Large intestine (tissue), 12 donors: ENCODE results near the gene NFE2. TPM values are rescaled to one million over a fixed set of nuclear protein-coding genes. Genes with fewer than 3 reads are reported as not detected.

Source experiments
- DNase-seq, 2 donors: peaks; one replicate each; pipeline versions ENCODE4 v3.0.0 to v3.0.0-alpha.2; 2013
- H3K27ac ChIP-seq: one replicate; pipeline ENCODE4 v1.5.1; 2013; ENCODE audit warnings: low read length
- H3K27me3 ChIP-seq: 2 replicates; pipeline ENCODE4 v1.6.1; 2013; ENCODE audit warnings: low read length; ENCODE audit not compliant: control insufficient read depth, insufficient read depth
- H3K36me3 ChIP-seq: 2 replicates; pipeline ENCODE4 v1.6.1; 2013; ENCODE audit warnings: low read length; ENCODE audit not compliant: control insufficient read depth, insufficient read depth
- H3K4me1 ChIP-seq: one replicate; pipeline ENCODE4 v1.6.1; 2013; ENCODE audit warnings: low read length; ENCODE audit not compliant: control insufficient read depth, insufficient read depth
- H3K4me3 ChIP-seq: one replicate; pipeline ENCODE4 v1.5.1; 2013; ENCODE audit warnings: low read length
- H3K9me3 ChIP-seq: one replicate; pipeline ENCODE4 v1.6.1; 2013; ENCODE audit warnings: mild to moderate bottlenecking, low read depth, low read length, moderate library complexity; ENCODE audit not compliant: control insufficient read depth
- WGBS: methylation state at CpG from one replicate; pipeline ENCODE4 v1.1.5; 2013; ENCODE audit warnings: low lambda C conversion rate; ENCODE audit not compliant: insufficient coverage; 5-methylcytosine and 5-hydroxymethylcytosine counted together
- long read RNA-seq, 11 donors: transcript quantifications; one replicate each; lab custom pipeline, GENCODE V29; 2026
- polyA plus RNA-seq: library from polyadenylated mRNA; unstranded; fragments of 120-200 nt; gene quantifications from one replicate; pipeline ENCODE4 v1.2.1, GENCODE V29; 2013

NFE2 gene
- 2.1 TPM for polyA plus RNA-seq
- long read RNA-seq, donor 1: 0 reads
- long read RNA-seq, donor 2: 0 reads
- long read RNA-seq, donor 3: 0 reads
- long read RNA-seq, donor 4: 0 reads
- long read RNA-seq, donor 5: 0 reads
- long read RNA-seq, donor 6, partial matches to known transcripts: 0 of 1 reads
- long read RNA-seq, donor 6, other reads (novel, unspliced or antisense): 0 of 1 reads
- long read RNA-seq, donor 7: 0 reads
- long read RNA-seq, donor 8, partial matches to known transcripts: 0 of 1 reads
- long read RNA-seq, donor 8, other reads (novel, unspliced or antisense): 0 of 1 reads
- long read RNA-seq, donor 9: 0 reads
- long read RNA-seq, donor 10: 0 reads
- long read RNA-seq, donor 11: 0 reads

DNA sequence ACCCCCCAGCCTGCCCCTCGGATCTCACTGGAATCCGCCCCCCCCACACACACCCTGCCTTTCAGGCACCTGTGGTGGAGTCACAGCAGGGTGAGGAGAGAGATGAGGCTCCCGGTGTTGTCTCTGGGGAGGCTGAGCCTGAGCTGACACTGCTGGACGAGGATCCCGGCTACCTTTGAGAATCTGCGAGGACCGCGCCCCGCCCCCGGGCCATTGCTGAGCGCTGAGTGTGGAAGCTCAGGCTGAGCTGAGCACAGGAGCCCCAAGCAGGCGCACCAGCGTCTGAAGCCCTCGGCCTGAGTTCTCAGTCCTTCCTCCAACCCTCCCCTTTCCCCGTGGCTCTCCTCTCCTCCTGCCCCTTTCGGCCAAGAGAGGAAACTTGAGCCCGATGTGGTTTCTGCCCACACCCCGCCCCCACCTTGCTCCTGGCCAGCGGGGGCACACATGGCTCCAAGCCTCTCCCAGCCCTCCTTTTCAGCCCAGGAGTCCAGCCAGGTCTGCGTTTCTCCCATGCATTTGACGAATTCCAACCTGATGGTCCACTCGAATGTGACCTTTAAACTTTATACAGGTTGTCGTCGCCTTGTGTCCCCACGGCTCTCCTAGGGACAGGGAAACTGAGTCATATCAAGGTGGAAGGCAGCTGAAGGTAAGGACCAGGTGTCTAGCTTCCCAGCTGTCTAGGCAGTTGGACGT lies at the start of gene NFE2:
TSS of gene NFE2 (minus strand) at position 284 of the 696 bp plus-strand sequence. CDS start 5,767 bp downstream, outside the sequence.
- H3K36me3 ChIP-seq: no peaks in the 10 kb centered on the region
- H3K27me3 ChIP-seq: peaks cover 20% of the 10 kb centered on the region
- no peaks in the 10 kb centered on the region for H3K9me3 ChIP-seq
- peak within 1 kb of the TSS; percentile 30 for H3K4me3 ChIP-seq
- peaks cover 31% of the 10 kb centered on the region for H3K4me1 ChIP-seq
- H3K27ac ChIP-seq: no peak within 1 kb of the TSS
- DNase-seq: peak; percentile 28 to 50
- 0% methylated on average over 1 of the region's 26 CpGs for WGBS

DNA sequence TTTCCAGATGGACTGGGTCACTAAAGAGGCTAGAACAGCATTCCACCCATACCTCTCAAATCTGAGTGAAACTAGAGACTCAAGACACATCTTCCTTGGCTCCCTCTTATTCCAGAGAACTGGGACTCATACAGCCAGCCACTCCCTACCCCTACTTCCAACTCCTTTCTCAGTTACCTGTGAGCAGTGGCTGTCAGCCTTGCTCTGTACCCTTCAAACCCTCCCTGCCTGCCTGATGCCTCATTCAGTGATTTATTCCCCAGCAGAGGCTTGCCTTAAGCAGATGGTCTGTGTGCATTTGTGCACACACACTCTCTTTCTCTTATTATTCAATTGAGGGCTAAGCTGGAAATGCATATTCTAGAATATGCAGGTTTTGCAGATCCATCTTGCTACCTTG lies 48.9 kb upstream of the NFE2 start:
- Histone ChIP-seq H3K36me3 (peaks cover 66% of the 10 kb centered on the region), H3K27me3 (no peaks in the 10 kb centered on the region), H3K27ac (no peak overlapping the region), H3K9me3 (no peaks in the 10 kb centered on the region), H3K4me1 (peaks cover 5% of the 10 kb centered on the region), H3K4me3 (no peak overlapping the region)
- DNase-seq: no peak

GRCh38 chr12:54349036-54349435 lies 48.2 kb upstream of the NFE2 start:
- DNase-seq: no peak
- WGBS: 92% methylated on average over 2 of the region's 4 CpGs
- Histone ChIP-seq H3K4me1 (peaks cover 5% of the 10 kb centered on the region), H3K9me3 (no peaks in the 10 kb centered on the region), H3K4me3 (no peak overlapping the region), H3K27me3 (no peaks in the 10 kb centered on the region), H3K27ac (no peak overlapping the region), H3K36me3 (peaks cover 67% of the 10 kb centered on the region)

DNA sequence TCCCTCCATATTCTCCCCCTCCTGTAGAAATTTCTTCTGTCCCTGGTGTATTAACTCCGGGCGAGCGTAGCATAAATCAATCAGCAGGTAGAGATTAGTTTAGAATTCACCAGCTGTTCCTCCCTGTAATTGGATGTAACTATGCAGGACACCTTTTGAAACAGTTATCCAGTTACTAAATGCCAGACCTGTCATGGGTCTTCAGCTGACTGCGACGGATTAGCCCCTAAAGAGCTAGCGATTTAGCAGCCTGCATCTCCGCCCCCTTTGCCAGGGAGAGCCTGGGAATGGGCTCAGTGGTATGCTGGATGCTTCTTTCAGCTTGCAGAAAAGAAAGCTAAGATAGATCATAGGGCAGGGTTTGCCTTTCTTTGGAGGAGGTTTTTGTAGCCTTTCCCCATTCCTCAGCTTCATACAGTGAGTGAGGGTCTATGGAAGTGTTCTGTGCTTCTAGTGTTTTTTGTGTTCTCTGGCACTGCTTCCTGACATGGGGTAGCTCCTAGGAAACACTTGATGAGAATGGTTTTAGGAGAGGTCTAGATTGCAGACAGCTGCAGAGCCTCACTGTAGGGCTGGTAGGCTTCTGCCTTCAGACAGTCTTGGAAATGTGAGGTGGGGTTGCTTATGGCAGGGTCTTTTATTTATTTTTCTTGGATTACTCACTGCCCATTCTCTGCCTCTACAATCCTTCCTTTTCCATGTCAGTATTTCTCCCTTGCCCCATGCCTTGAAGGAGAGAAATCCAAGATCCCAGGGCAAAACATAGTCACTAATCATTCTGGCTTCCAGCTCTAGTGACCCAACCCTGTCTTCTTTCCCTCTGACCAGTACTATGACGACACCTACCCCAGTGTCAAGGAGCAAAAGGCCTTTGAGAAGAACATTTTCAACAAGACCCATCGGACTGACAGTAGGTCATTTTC lies 40.8 kb upstream of the NFE2 start:
- no CpG with 5 or more reads among the region's 9 CpGs for WGBS
- DNase-seq: no peak
- peaks cover 20% of the 10 kb centered on the region for H3K4me1 ChIP-seq
- H3K9me3 ChIP-seq: no peaks in the 10 kb centered on the region
- peaks cover 55% of the 10 kb centered on the region for H3K36me3 ChIP-seq
- no peaks in the 10 kb centered on the region for H3K27me3 ChIP-seq
- H3K4me3 ChIP-seq: no peak overlapping the region
- no peak overlapping the region for H3K27ac ChIP-seq

- Histone ChIP-seq H3K4me1 (peaks cover 20% of the 10 kb centered on the region), H3K27me3 (no peaks in the 10 kb centered on the region), H3K36me3 (peaks cover 49% of the 10 kb centered on the region), H3K9me3 (no peaks in the 10 kb centered on the region), H3K4me3 (no peak overlapping the region), H3K27ac (no peak overlapping the region)
- DNase-seq: peak in 1 of 2 donors; percentile 54
- 17% methylated on average over 1 of the region's 7 CpGs for WGBS
Observed at GRCh38 chr12:54340846-54341245, 40.0 kb upstream of the NFE2 start.

- no peak overlapping the region for H3K27ac ChIP-seq
- 100% methylated on average over 1 of the region's 4 CpGs for WGBS
Observed at GRCh38 chr12:54338698-54339296, 38.0 kb upstream of the NFE2 start.

DNA sequence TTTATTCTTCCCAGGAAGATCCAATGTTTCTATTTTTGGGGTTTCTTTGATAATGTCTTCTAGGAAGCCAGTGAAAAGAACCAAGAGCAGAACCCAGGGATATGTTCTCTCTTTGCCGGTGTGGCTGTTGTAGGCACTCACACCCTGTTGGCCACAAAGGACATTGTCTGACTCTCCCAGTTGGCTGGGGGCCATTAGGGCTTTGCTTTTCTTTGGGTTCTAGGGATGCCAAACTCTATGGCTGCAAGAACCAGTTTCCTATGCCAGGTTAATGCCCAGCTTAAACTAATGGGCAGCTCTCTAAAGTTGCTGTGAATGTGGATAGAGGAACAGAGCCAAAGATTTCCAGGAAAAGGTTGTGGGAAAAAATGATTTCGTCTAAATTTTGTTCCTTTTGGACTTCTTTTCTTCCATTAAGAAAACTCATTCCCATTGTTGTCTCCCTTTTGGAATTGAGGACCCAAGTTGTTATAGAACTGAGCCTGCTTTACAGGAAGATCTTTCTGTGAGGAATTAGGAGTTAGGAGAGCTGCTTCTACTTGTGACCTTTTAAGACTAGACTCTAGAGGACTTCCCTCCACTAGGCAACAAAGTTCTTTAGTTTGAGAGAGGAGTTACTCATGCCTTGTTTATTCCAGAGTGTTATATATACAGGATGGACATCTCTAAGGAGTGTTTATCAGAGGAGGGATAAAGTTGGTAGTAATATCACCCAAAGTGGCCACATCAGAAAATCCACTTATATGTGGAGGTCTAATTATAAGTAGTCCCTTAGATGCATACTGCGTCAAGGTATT lies 37.2 kb upstream of the NFE2 start:
- peaks cover 20% of the 10 kb centered on the region for H3K4me1 ChIP-seq

More at GRCh38 chr12:54338698-54339296, 38.0 kb upstream of the NFE2 start:
- no peaks in the 10 kb centered on the region for H3K9me3 ChIP-seq
- H3K36me3 ChIP-seq: peaks cover 38% of the 10 kb centered on the region
- no peak overlapping the region for H3K4me3 ChIP-seq
- no peak for DNase-seq
- H3K4me1 ChIP-seq: peaks cover 20% of the 10 kb centered on the region
- no peaks in the 10 kb centered on the region for H3K27me3 ChIP-seq

GRCh38 chr12:54337280-54337842 lies 36.5 kb upstream of the NFE2 start:
- Histone ChIP-seq H3K27me3 (no peaks in the 10 kb centered on the region), H3K4me3 (no peak overlapping the region), H3K4me1 (peaks cover 20% of the 10 kb centered on the region), H3K9me3 (no peaks in the 10 kb centered on the region), H3K27ac (peak overlapping the region; percentile 44), H3K36me3 (peaks cover 24% of the 10 kb centered on the region)
- peak in 1 of 2 donors; percentile 50 for DNase-seq
- WGBS: no CpG with 5 or more reads among the region's 3 CpGs

More for the DNA sequence above, 37.2 kb upstream of the NFE2 start:
- no peak for DNase-seq
- Histone ChIP-seq H3K27ac (peak overlapping the region; percentile 44), H3K36me3 (peaks cover 31% of the 10 kb centered on the region), H3K4me3 (no peak overlapping the region), H3K9me3 (no peaks in the 10 kb centered on the region), H3K27me3 (no peaks in the 10 kb centered on the region)
- WGBS: 100% methylated on average over 1 of the region's 3 CpGs

GRCh38 chr12:54333420-54334034 lies 32.7 kb upstream of the NFE2 start:
- Histone ChIP-seq H3K27me3 (no peaks in the 10 kb centered on the region), H3K4me3 (no peak overlapping the region), H3K4me1 (peaks cover 32% of the 10 kb centered on the region), H3K27ac (no peak overlapping the region), H3K9me3 (no peaks in the 10 kb centered on the region), H3K36me3 (peaks cover 18% of the 10 kb centered on the region)
- WGBS: no CpG with 5 or more reads among the region's 4 CpGs
- DNase-seq: no peak
